Fibroblast of mammary gland (primary cell): Measurements from ENCODE around the gene ZNF57.
"Not testable (repeated sequence)": the region's sequence is repeated elsewhere in the genome, so short reads cannot be mapped to it uniquely, and the experiment has no call there.

Experiments used
- DNase-seq: peaks from one replicate; pipeline ENCODE4 v3.0.0-alpha.2; 2010; ENCODE audit warnings: low read depth
- H3K4me3 ChIP-seq: 2 replicates; pipeline ENCODE4 v1.5.1; 2011; ENCODE audit warnings: low read depth, mild to moderate bottlenecking, low read length, moderate library complexity; ENCODE audit not compliant: control insufficient read depth
- CTCF ChIP-seq: conservative IDR thresholded peaks from 2 replicates; pipeline ENCODE4 v1.5.1; 2011; ENCODE audit warnings: low read depth, low read length, inconsistent platforms; ENCODE audit not compliant: control insufficient read depth, insufficient read depth

Gene ZNF57

GRCh38 chr19:2896694-2897093 lies 4.0 kb upstream of the ZNF57 start:
- TF ChIP-seq CTCF = no peak
- H3K4me3 ChIP-seq = no peak overlapping the region
- no peak for DNase-seq

GRCh38 chr19:2902590-2903218 lies 2.0 kb downstream of the ZNF57 start:
- TF ChIP-seq CTCF = no peak
- no peak for DNase-seq
- no peak overlapping the region for H3K4me3 ChIP-seq

GRCh38 chr19:2903326-2903725 lies 2.6 kb downstream of the ZNF57 start:
- not testable (repeated sequence) for DNase-seq, H3K4me3 ChIP-seq

DNA sequence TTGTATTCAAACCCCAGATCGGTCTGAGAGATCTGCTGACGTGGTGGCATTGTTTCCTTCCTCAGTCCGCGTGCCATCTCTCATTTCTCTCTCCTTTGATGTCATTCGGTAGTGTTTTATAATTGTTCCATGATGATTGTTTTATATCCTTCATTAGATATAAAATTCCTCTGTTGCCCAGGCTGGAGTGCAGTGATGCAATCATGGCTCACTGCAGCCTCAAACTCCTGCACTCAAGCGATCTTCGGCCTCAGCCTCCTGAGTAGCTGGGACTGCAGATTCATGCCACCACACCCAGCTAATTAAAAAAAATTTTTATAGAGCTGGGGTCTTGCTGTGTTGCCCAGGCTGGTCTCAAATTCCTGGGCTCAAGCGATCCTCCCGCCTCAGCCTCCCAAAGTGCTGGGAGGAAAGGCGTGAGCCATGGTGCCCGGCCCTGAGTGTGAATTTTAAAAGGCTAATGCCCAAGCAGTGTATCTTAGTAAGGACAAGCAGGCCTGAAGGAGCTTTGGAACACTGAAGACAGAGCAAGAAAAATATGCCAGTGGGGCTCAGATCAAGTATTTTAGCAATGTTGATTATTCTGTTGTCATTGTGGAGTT lies 5.3 kb downstream of the ZNF57 start:
- no peak for DNase-seq
- no peak for TF ChIP-seq CTCF
- no peak overlapping the region for H3K4me3 ChIP-seq

DNA sequence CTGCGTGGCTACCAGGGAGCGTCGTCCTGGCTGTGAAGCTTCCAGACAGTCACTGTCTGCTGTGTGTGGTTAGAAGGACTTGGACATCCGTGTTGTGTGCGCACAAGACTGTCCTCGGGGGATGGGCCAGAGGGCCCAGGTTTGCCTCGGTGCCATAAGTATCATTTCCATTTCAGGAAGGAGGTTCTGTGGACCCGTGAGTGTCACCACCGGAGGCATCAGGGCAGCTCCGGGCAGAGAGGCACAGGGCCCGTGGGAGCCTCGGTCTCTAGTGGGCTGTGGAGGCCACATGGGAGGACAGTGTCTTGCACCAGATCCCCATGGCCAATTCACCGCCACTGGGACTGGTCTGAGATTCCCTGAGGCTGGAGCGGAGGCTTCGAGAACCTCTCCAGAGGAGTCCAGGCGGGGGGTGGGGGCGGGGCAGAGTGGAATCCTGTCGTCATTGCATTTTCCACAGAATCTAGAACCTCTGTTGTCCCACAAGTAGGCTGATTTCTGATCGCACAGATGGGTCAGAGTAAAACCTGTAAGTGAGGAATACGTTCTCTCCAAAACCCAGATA lies 6.0 kb downstream of the ZNF57 start:
- DNase-seq = no peak
- no peak for TF ChIP-seq CTCF
- no peak overlapping the region for H3K4me3 ChIP-seq

- no peak for TF ChIP-seq CTCF
- no peak for DNase-seq
- H3K4me3 ChIP-seq = no peak overlapping the region
Observed at GRCh38 chr19:2912306-2912705, 11.6 kb downstream of the ZNF57 start.

- TF ChIP-seq CTCF = no peak
Observed at GRCh38 chr19:2917275-2918184, 16.8 kb downstream of the ZNF57 start.

More at GRCh38 chr19:2917275-2918184, 16.8 kb downstream of the ZNF57 start:
- no peak for DNase-seq
- no peak overlapping the region for H3K4me3 ChIP-seq
